NCI-H2171 (cell line): ENCODE measurements around the gene CYP2B6.
"Not testable (repeated sequence)": the region's sequence is repeated elsewhere in the genome, so short reads cannot be mapped to it uniquely, and the experiment has no call there.

Experiments used
- DNase-seq: peaks from one replicate; lab custom pipeline; 2025; lab: John Stamatoyannopoulos, UW

CYP2B6 gene

GRCh38 chr19:41031916-41032315, 40.8 kb downstream of the CYP2B6 start:
- DNase-seq = no peak

- DNase-seq = not testable (repeated sequence)
These were observed 42.2 kb downstream of the CYP2B6 start for GRCh38 chr19:41033324-41033723.

GRCh38 chr19:41039806-41040205, 48.7 kb downstream of the CYP2B6 start:
- DNase-seq = no peak

GRCh38 chr19:41045095-41045494, 54.0 kb downstream of the CYP2B6 start:
- DNase-seq = not testable (repeated sequence)

- no peak for DNase-seq
These were observed 59.3 kb downstream of the CYP2B6 start for GRCh38 chr19:41050426-41050825.

- not testable (repeated sequence) for DNase-seq
These were observed 61.1 kb downstream of the CYP2B6 start for GRCh38 chr19:41052162-41052561.

GRCh38 chr19:41053331-41053730, 62.2 kb downstream of the CYP2B6 start:
- not testable (repeated sequence) for DNase-seq

- DNase-seq = no peak
These were observed 74.0 kb downstream of the CYP2B6 start for GRCh38 chr19:41064974-41065569.
